Measurements from ENCODE around the gene CCNA1.

DNA sequence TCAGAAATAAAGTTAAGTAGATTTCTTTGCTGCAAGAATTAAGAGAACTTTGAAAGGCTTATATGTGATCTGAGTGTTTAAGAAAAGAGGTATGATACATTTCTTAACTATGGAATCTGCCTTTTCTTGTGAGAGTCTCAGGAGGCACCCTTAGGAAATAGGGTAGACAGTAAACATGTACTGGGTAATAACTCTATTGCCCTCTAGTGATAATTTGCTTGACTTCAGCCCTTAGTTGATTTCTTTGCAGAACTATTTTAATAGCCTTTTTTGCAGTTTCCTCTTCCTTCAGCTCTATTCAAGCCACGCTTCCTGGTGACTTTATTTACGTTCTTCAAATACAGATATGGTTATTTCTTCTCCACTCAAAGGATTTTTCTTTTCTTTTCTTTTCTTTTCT lies 37.0 kb upstream of the CCNA1 start:
- TF ChIP-seq, protein P1, sequence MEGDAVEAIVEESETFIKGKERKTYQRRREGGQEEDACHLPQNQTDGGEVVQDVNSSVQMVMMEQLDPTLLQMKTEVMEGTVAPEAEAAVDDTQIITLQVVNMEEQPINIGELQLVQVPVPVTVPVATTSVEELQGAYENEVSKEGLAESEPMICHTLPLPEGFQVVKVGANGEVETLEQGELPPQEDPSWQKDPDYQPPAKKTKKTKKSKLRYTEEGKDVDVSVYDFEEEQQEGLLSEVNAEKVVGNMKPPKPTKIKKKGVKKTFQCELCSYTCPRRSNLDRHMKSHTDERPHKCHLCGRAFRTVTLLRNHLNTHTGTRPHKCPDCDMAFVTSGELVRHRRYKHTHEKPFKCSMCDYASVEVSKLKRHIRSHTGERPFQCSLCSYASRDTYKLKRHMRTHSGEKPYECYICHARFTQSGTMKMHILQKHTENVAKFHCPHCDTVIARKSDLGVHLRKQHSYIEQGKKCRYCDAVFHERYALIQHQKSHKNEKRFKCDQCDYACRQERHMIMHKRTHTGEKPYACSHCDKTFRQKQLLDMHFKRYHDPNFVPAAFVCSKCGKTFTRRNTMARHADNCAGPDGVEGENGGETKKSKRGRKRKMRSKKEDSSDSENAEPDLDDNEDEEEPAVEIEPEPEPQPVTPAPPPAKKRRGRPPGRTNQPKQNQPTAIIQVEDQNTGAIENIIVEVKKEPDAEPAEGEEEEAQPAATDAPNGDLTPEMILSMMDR (conservative IDR thresholded peaks at IDR 0.05; ENCODE audit: low read depth, low read length), result peak; percentile 51
- TF ChIP-seq EZH2phosphoT487 (IDR thresholded peaks at IDR 0.05; ENCODE audit: borderline replicate concordance, low read length), result no peak
